22Rv1 (cell line): ENCODE measurements around the gene ZNF396.

Experiments used
- H3K27ac ChIP-seq: fragments of 450-650 bp; 2 replicates; pipeline ENCODE4 v1.5.1; 2017
- ZFX ChIP-seq: fragments of 450-650 bp; IDR thresholded peaks from 2 replicates; pipeline ENCODE4 v1.6.1; 2017; ENCODE audit warnings: antibody characterized with exemption, borderline replicate concordance
- TF ChIP-seq, protein P1 (sequence below): fragments of 450-650 bp; IDR thresholded peaks from 2 replicates; pipeline ENCODE4 v1.5.1; 2017; ENCODE audit warnings: mild to moderate bottlenecking

The ZNF396 gene

DNA sequence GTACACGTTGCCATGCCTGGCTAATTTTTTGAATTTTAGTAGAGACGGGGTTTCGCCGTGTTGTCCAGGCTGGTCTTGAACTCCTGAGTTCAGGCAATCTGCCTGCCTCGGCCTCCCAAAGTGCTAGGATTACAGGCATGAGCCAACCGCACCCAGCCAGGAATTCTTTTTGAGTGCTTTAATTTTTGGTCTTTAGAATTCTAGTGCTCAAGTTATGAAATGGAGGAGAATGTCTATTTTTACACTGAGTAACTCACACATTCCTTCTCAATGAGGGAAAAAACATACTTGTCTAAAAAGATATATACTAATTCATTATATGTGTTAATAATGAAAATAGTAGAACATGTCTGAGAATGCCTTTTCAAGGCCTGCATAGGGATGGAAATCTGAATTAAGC, 8.5 kb downstream of the ZNF396 start:
- TF ChIP-seq, protein P1, sequence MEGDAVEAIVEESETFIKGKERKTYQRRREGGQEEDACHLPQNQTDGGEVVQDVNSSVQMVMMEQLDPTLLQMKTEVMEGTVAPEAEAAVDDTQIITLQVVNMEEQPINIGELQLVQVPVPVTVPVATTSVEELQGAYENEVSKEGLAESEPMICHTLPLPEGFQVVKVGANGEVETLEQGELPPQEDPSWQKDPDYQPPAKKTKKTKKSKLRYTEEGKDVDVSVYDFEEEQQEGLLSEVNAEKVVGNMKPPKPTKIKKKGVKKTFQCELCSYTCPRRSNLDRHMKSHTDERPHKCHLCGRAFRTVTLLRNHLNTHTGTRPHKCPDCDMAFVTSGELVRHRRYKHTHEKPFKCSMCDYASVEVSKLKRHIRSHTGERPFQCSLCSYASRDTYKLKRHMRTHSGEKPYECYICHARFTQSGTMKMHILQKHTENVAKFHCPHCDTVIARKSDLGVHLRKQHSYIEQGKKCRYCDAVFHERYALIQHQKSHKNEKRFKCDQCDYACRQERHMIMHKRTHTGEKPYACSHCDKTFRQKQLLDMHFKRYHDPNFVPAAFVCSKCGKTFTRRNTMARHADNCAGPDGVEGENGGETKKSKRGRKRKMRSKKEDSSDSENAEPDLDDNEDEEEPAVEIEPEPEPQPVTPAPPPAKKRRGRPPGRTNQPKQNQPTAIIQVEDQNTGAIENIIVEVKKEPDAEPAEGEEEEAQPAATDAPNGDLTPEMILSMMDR: no peak
- no peak for TF ChIP-seq ZFX
- H3K27ac ChIP-seq: no peak overlapping the region

DNA sequence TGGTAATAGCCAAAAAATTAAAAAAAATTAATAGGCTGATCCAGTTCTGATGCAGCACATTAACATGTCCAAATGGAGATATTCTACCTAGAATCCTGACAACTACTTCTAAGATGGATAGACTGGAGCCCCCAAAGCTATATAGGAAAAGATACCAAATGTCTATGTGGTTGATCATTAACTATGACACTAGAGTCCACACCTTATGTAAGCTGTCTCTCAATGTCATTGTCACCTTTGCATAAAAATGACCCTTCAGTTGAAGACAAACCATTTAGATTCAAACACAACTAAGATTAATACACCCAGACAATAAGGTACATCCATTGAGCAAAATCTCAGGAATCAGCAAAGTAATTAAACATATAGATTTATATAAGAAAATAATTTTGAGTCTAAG, 14.6 kb downstream of the ZNF396 start:
- no peak overlapping the region for H3K27ac ChIP-seq
- TF ChIP-seq, protein P1: no peak
- no peak for TF ChIP-seq ZFX

DNA sequence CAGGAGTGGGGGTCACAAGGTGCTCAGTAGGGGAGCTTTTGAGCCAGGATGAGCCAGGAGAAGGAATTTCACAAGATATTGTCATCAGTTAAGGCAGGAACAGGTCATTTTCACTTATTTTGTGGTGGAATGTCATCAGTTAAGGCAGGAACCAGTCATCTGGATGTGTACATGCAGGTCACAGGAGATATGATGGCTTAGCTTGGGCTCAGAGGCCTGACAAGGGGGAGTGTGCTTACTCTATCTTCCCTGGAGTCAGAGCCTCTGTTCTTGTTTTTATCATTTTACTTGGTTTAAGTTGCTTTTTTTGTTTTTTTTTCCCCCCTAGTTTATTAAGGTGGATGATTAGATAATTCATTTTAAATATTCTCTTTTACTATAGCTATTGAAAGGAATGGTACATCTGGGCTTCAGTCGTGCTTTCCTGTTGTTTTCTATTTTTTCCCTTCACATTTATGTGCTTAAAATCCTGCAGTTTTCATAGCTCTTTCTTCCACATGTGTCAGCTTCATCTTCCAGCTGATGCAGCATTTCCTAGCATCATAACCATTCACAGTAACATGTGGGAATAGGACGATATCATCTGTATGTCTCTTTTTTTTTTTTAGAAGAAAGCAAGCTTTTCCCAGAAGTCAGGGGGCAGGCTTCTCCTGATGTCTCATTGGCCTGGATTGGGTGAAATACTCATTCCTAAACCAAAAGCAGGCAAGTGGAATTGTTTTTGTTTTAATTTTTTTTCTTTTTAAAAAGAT, 15.4 kb downstream of the ZNF396 start:
- TF ChIP-seq, protein P1: no peak
- TF ChIP-seq ZFX: no peak
- H3K27ac ChIP-seq: no peak overlapping the region

DNA sequence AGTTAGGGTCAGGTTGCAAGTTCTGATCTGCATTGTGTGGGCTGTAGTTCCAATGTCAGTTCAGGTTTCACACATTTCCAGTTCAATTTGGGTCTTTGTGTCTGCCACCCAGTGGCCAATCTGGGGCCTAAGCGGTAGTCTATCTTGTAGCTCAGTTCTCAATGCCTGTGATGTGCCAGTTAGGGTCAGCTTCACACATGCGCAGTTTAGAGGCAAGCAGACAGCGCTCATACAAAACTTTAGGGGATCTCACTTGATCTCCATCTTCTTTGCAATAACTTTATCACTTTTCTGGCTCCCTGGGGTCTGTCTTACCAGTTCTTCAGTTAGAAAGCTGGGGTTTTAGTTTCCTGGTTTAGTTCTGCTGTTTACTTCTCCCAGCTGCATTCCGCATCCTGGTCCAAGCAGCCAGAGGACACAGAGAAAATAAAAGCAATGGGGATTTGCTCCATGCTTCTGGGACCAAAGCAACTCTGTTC, 22.0 kb downstream of the ZNF396 start:
- H3K27ac ChIP-seq: no peak overlapping the region

DNA sequence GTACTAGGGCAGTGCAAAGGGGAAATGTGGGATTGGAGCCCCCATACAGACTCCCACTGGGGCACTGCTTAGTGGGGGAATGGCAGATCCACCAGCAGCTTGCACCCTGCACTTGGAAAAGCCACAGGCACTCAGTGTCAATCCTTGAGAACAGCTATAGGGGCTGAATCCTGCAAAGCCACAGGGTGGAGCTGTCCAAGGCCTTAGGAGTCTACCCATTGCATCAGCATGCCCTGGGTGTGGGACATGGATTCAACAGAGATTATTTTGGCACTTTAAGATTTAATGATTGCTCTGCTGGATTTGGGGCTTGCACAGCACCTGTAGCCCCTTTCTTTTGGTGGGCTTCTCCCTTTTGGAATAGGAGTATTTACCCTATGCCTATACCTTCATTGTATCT, 24.4 kb downstream of the ZNF396 start:
- no peak for TF ChIP-seq ZFX
- TF ChIP-seq, protein P1: no peak
- H3K27ac ChIP-seq: no peak overlapping the region

More for the DNA sequence above, 22.0 kb downstream of the ZNF396 start:
- TF ChIP-seq, protein P1: peak; percentile 76
- no peak for TF ChIP-seq ZFX

DNA sequence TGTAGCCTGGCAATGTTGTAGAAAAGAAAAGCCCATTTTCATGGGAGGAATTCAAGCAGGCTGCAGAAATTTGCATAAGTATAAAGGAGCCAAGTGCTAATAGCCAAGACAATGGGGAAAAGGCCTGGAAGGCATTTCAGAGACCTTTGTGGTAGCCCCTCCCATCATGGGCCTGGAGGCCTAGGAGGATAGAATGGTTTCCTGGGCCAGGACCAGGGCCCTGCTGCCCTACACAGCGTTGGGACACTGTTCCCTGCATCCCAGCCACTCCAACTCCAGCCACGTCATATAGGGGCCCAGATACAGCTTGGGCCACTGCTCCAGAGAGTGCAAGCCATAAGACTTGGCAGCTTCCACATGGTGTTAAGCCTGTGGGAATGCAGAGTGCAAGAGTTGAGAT, 24.9 kb downstream of the ZNF396 start:
- H3K27ac ChIP-seq: no peak overlapping the region
- TF ChIP-seq, protein P1: no peak
- TF ChIP-seq ZFX: no peak

DNA sequence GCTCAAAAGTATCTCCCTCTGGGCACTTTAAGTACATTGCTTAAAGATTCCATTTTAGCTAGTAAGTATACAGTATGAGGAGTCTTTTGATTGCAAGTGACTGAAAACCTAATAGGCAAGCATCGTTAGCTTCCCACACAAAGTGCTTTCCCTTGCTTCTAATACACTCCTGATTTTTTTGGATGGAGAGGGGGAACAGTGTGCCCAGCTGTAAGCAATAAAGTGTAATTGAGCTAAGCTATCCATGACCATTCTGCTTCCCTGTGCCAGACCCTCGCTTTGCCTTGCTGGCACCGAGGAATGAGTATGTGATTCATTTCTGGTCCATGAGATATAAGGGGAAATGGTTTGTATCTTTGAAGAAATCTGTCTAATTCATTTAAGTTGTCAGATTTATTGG, 29.1 kb downstream of the ZNF396 start:
- no peak overlapping the region for H3K27ac ChIP-seq
- no peak for TF ChIP-seq ZFX
- TF ChIP-seq, protein P1: no peak
